T47D (cell line): ENCODE results near the gene SCRT2.

Experiments
- DNase-seq, 2 experiments: peaks; one replicate each; pipeline versions ENCODE4 v3.0.0 to v3.0.0-alpha.2; 2011 to 2012; ENCODE audit warnings: low read depth in 1 of 2, low spot score in 1 of 2
- JUND ChIP-seq: IDR thresholded peaks from 2 replicates; pipeline ENCODE4 v1.6.1; 2012; ENCODE audit warnings: low read depth
- in situ Hi-C: cut with HindIII; loops from 2 replicates; pipeline ENCODE4 v1.10.0; 2016; ENCODE audit warnings: low sequenced_read_pairs, low pct_unique_long_range_greater_than_20kb

SCRT2 gene

GRCh38 chr20:676967-677366 is 1.4 kb upstream of the SCRT2 start:
- in situ Hi-C loops = no loop called here
- no peak for TF ChIP-seq JUND
- DNase-seq = no peak

- TF ChIP-seq JUND = no peak
- DNase-seq = no peak
- in situ Hi-C loops = no loop called here
Observed at GRCh38 chr20:676315-676937, 824 bp upstream of the SCRT2 start.

GRCh38 chr20:675033-675452 is 559 bp downstream of the SCRT2 start:
- TF ChIP-seq JUND = no peak
- no peak for DNase-seq
- in situ Hi-C loops = no loop called here

- DNase-seq = no peak
- no peak for TF ChIP-seq JUND
- in situ Hi-C loops = no loop called here
Observed at GRCh38 chr20:673603-674001, 2.0 kb downstream of the SCRT2 start.

- TF ChIP-seq JUND = no peak
- peak in 1 of 2 experiments; percentile 36 for DNase-seq
- in situ Hi-C loops = no loop called here
Observed at GRCh38 chr20:672963-673602, 2.5 kb downstream of the SCRT2 start.

GRCh38 chr20:671252-672030 is 4.2 kb downstream of the SCRT2 start:
- in situ Hi-C loops = no loop called here
- no peak for DNase-seq
- TF ChIP-seq JUND = no peak

- no peak for DNase-seq
- in situ Hi-C loops = no loop called here
- no peak for TF ChIP-seq JUND
Observed at GRCh38 chr20:669573-669972, 6.0 kb downstream of the SCRT2 start.

- no peak for DNase-seq
- in situ Hi-C loops = no loop called here
- TF ChIP-seq JUND = no peak
Observed at GRCh38 chr20:668638-669037, 7.0 kb downstream of the SCRT2 start.

- no peak for TF ChIP-seq JUND
- in situ Hi-C loops = no loop called here
- DNase-seq = no peak
Observed at GRCh38 chr20:668050-668449, 7.6 kb downstream of the SCRT2 start.

- DNase-seq = peak; percentile 57 to 86
- in situ Hi-C loops = no loop called here
- TF ChIP-seq JUND = no peak
Observed at GRCh38 chr20:667351-668034, 8.1 kb downstream of the SCRT2 start.

- no peak for DNase-seq
- TF ChIP-seq JUND = no peak
- in situ Hi-C loops = no loop called here
Observed at GRCh38 chr20:666877-667276, 8.7 kb downstream of the SCRT2 start.

- no peak for DNase-seq
- in situ Hi-C loops = no loop called here
Observed at GRCh38 chr20:665276-665675, 10.3 kb downstream of the SCRT2 start.

GRCh38 chr20:664576-664975 is 11.0 kb downstream of the SCRT2 start:
- in situ Hi-C loops = no loop called here
- TF ChIP-seq JUND = no peak
- no peak for DNase-seq

More at GRCh38 chr20:665276-665675, 10.3 kb downstream of the SCRT2 start:
- TF ChIP-seq JUND = no peak
